Neural cell (in vitro differentiated cells): Measurements from ENCODE around the gene TIRAP. TPM values are rescaled to one million over a fixed set of nuclear protein-coding genes. Genes with fewer than 3 reads are reported as not detected.

Experiments used
- H2AFZ ChIP-seq: fragments of 200-600, 300-800 bp; sonication (generic), shearing (Covaris generic); 2 replicates; pipeline ENCODE4 v1.6.0; 2014; ENCODE audit warnings: low read depth, mild to moderate bottlenecking, antibody characterized with exemption, low read length, moderate library complexity
- H3F3A ChIP-seq: fragments of 200-600 bp; shearing (Covaris generic); 2 replicates; pipeline ENCODE4 v1.6.1; 2016; ENCODE audit warnings: mild to moderate bottlenecking, moderate library complexity, mixed read lengths, antibody characterized with exemption, low read length; ENCODE audit not compliant: insufficient read depth, poor library complexity, severe bottlenecking
- H3K27ac ChIP-seq: fragments of 200-600, 300-800 bp; sonication (generic), shearing (Covaris generic); 2 replicates; pipeline ENCODE4 v1.5.1; 2014; ENCODE audit warnings: mild to moderate bottlenecking, low read length, moderate library complexity
- H3K27me3 ChIP-seq: fragments of 300-800, 200-600 bp; sonication (generic), shearing (Covaris generic); 2 replicates; pipeline ENCODE4 v1.6.0; 2014; ENCODE audit warnings: mild to moderate bottlenecking, low read depth, low read length, moderate library complexity; ENCODE audit not compliant: insufficient read depth
- H3K36me3 ChIP-seq: fragments of 300-800, 200-600 bp; sonication (generic), shearing (Covaris generic); 2 replicates; pipeline ENCODE4 v1.5.1; 2014; ENCODE audit warnings: mild to moderate bottlenecking, antibody characterized with exemption, low read length, moderate library complexity; ENCODE audit not compliant: insufficient read depth
- H3K4me2 ChIP-seq: fragments of 300-800, 200-600 bp; sonication (generic), shearing (Covaris generic); 2 replicates; pipeline ENCODE4 v1.6.0; 2014; ENCODE audit warnings: mild to moderate bottlenecking, low read length
- H3K4me3 ChIP-seq: fragments of 300-800, 200-600 bp; sonication (generic), shearing (Covaris generic); 2 replicates; pipeline ENCODE4 v1.5.1; 2014; ENCODE audit warnings: mild to moderate bottlenecking, low read length, moderate library complexity
- H3K79me2 ChIP-seq: fragments of 200-600 bp; shearing (Covaris generic); replicated peaks from 2 replicates; pipeline ENCODE4 v1.6.0; 2014; ENCODE audit warnings: mild to moderate bottlenecking, low read length, moderate library complexity; ENCODE audit not compliant: insufficient read depth
- H3K9ac ChIP-seq: fragments of 300-800, 200-600 bp; sonication (generic), shearing (Covaris generic); 2 replicates; pipeline ENCODE4 v1.6.1; 2016; ENCODE audit warnings: mild to moderate bottlenecking, low read length, mixed read lengths
- H3K9me2 ChIP-seq: fragments of 200-600 bp; shearing (Covaris generic); 2 replicates; pipeline ENCODE4 v1.6.1; 2016; ENCODE audit warnings: mild to moderate bottlenecking, low read length, mixed read lengths; ENCODE audit not compliant: insufficient read depth
- H3K9me3 ChIP-seq: fragments of 200-600, 300-800 bp; sonication (generic), shearing (Covaris generic); 2 replicates; pipeline ENCODE4 v1.6.1; 2016; ENCODE audit warnings: mild to moderate bottlenecking, mixed run types, low read length, moderate library complexity, mixed read lengths
- H4K20me1 ChIP-seq: fragments of 200-600 bp; shearing (Covaris generic); 2 replicates; pipeline ENCODE4 v1.6.1; 2016; ENCODE audit warnings: mild to moderate bottlenecking, mixed run types; ENCODE audit not compliant: insufficient read depth
- CTCF ChIP-seq: fragments of 450-650 bp; IDR thresholded peaks from 2 replicates; pipeline ENCODE4 v1.5.1; 2014; ENCODE audit warnings: antibody characterized with exemption, mild to moderate bottlenecking, moderate library complexity; ENCODE audit not compliant: poor library complexity, severe bottlenecking
- EP300 ChIP-seq: fragments of 450-650 bp; conservative IDR thresholded peaks from 2 replicates; pipeline ENCODE4 v1.6.1; 2014; ENCODE audit warnings: antibody characterized with exemption, mild to moderate bottlenecking, moderate library complexity; ENCODE audit not compliant: poor library complexity, severe bottlenecking
- EZH2 ChIP-seq: fragments of 200-600, 300-800 bp; shearing (Covaris generic), sonication (generic); IDR thresholded peaks from 2 replicates; pipeline ENCODE4 v1.6.1; 2014; ENCODE audit warnings: antibody characterized with exemption, low read length, borderline replicate concordance, mild to moderate bottlenecking; ENCODE audit not compliant: insufficient read depth, poor library complexity, severe bottlenecking
- MXI1 ChIP-seq: fragments of 450-650 bp; conservative IDR thresholded peaks from 2 replicates; pipeline ENCODE4 v1.6.1; 2014; ENCODE audit warnings: antibody characterized with exemption, mild to moderate bottlenecking; ENCODE audit not compliant: poor library complexity, severe bottlenecking
- POLR2AphosphoS5 ChIP-seq: IDR thresholded peaks from 2 replicates; pipeline ENCODE4 v1.6.1; 2012
- RAD21 ChIP-seq: fragments of 450-650 bp; conservative IDR thresholded peaks from 2 replicates; pipeline ENCODE4 v1.6.1; 2014; ENCODE audit warnings: antibody characterized with exemption, mild to moderate bottlenecking, moderate library complexity
- REST ChIP-seq: IDR thresholded peaks from 2 replicates; pipeline ENCODE4 v1.6.1; 2012; ENCODE audit warnings: borderline replicate concordance
- SMC3 ChIP-seq: fragments of 450-650 bp; conservative IDR thresholded peaks from 2 replicates; pipeline ENCODE4 v1.6.1; 2014; ENCODE audit warnings: antibody characterized with exemption, mild to moderate bottlenecking, moderate library complexity; ENCODE audit not compliant: poor library complexity
- TAF1 ChIP-seq: IDR thresholded peaks from 2 replicates; pipeline ENCODE4 v1.6.1; 2012; ENCODE audit warnings: low read depth
- polyA plus RNA-seq: library from polyadenylated mRNA; depleted of rRNA; stranded (reverse); fragments of >200 nt; gene quantifications from 2 replicates; pipeline ENCODE4 v1.2.3, GENCODE V29; 2014

Gene TIRAP
- polyA plus RNA-seq, 1 donor from 2014 or later: 3.6 TPM

- TF ChIP-seq SMC3 (no peak), MXI1 (no peak)
Measured at GRCh38 chr11:126233391-126233790, 49.5 kb upstream of the TIRAP start (continued).

- Histone ChIP-seq H3K27ac (no peak overlapping the region), H3K79me2 (no peaks in the 10 kb centered on the region), H3K27me3 (no peaks in the 10 kb centered on the region), H3K9me3 (no peaks in the 10 kb centered on the region), H3F3A (no peaks in the 10 kb centered on the region), H3K4me2 (no peak overlapping the region), H4K20me1 (no peaks in the 10 kb centered on the region), H3K4me3 (no peak overlapping the region), H2AFZ (no peak overlapping the region), H3K36me3 (peaks cover 15% of the 10 kb centered on the region), H3K9me2 (no peaks in the 10 kb centered on the region), H3K9ac (no peak overlapping the region)
- TF ChIP-seq RAD21 (no peak), EZH2 (no peak), MXI1 (no peak), SMC3 (no peak), CTCF (no peak), REST (no peak), POLR2AphosphoS5 (no peak), EP300 (no peak), TAF1 (no peak)
Measured at GRCh38 chr11:126246636-126247035, 36.3 kb upstream of the TIRAP start.

GRCh38 chr11:126253265-126253664 is 29.6 kb upstream of the TIRAP start:
- Histone ChIP-seq H3K36me3 (peaks cover 13% of the 10 kb centered on the region), H3K4me3 (no peak overlapping the region), H3K9ac (no peak overlapping the region), H4K20me1 (no peaks in the 10 kb centered on the region), H3F3A (no peaks in the 10 kb centered on the region), H3K9me3 (no peaks in the 10 kb centered on the region), H3K79me2 (no peaks in the 10 kb centered on the region), H3K27me3 (no peaks in the 10 kb centered on the region), H3K4me2 (no peak overlapping the region), H3K9me2 (no peaks in the 10 kb centered on the region), H3K27ac (no peak overlapping the region), H2AFZ (no peak overlapping the region)
- TF ChIP-seq CTCF (no peak), SMC3 (no peak), POLR2AphosphoS5 (no peak), EP300 (no peak), TAF1 (no peak), MXI1 (no peak), RAD21 (no peak), EZH2 (no peak), REST (no peak)
